Erythroblast (primary cell): ENCODE results near the gene RAB11FIP3.

Source experiments
- GATA1 ChIP-seq: IDR thresholded peaks from 2 replicates; pipeline ENCODE4 v1.6.1; 2011; ENCODE audit warnings: low read depth, mild to moderate bottlenecking, control low read depth, low read length, moderate library complexity
- POLR2A ChIP-seq: IDR thresholded peaks from 2 replicates; pipeline ENCODE4 v1.6.1; 2011; ENCODE audit warnings: mild to moderate bottlenecking, low read length

GRCh38 chr16:430904-431303, 5.5 kb downstream of the RAB11FIP3 start:
- no peak for TF ChIP-seq POLR2A
- TF ChIP-seq GATA1, result no peak
